ENCODE measurements around the gene CELA3A.
"Not testable (repeated sequence)": the region's sequence is repeated elsewhere in the genome, so short reads cannot be mapped to it uniquely, and the experiment has no call there.

Gene CELA3A

GRCh38 chr1:21982122-21982521 is 19.3 kb upstream of the CELA3A start:
- DNase-seq = not testable (repeated sequence)

DNA sequence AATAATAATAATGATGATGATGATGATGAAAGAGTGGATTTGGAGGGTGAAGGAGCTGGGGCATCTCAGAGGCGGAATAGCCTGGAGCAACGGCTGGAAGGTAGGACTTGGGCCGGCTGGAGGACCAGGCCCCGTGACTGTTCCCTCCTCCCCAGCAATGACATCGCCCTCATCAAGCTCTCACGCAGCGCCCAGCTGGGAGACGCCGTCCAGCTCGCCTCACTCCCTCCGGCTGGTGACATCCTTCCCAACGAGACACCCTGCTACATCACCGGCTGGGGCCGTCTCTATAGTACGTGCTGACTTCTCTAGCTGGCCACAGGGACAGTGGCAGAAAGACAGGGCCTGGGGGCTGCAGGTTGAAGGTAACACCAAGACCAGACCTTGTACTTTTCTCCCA is 17.9 kb upstream of the CELA3A start:
- not testable (repeated sequence) for DNase-seq

DNA sequence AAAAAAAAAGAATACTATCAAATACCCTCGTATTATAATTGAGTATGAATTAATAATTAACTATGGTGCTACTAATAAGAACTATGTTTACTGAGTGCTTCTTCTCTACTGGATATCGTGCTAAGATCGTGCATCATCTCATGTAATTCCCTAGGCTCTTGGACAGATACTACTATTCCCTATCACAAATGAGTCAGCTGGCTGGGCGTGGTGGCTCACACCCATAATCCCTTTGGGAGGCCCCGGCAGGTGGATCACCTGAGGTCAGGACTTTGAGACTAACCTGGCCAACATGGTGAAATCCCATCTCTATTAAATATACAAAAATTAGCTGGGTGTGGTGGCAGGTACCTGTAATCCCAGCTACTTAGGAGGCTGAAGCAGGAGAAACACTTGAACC is 15.6 kb upstream of the CELA3A start:
- DNase-seq = not testable (repeated sequence)

- DNase-seq = not testable (repeated sequence)
These were observed 15.1 kb upstream of the CELA3A start for GRCh38 chr1:21986386-21986785.

- DNase-seq = not testable (repeated sequence)
These were observed 11.6 kb upstream of the CELA3A start for GRCh38 chr1:21989672-21990393.

GRCh38 chr1:21992186-21992585 is 9.3 kb upstream of the CELA3A start:
- DNase-seq = not testable (repeated sequence)

GRCh38 chr1:21994716-21995115 is 6.7 kb upstream of the CELA3A start:
- not testable (repeated sequence) for DNase-seq

DNA sequence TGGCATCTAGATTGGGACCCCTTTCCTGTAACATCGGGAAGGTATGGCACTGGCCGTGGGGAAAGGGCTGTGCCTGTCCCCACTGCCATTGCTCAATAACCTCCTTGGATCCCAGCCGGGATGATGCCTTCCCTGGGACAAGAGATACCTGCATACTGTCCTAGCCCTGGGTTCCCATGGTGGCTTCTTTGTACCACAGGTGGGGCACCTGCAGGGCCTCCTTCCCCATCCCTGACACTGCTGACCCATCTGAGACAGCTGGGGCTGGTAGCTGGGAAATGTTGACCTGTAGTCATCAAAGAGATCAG is 4.8 kb upstream of the CELA3A start:
- not testable (repeated sequence) for DNase-seq

DNA sequence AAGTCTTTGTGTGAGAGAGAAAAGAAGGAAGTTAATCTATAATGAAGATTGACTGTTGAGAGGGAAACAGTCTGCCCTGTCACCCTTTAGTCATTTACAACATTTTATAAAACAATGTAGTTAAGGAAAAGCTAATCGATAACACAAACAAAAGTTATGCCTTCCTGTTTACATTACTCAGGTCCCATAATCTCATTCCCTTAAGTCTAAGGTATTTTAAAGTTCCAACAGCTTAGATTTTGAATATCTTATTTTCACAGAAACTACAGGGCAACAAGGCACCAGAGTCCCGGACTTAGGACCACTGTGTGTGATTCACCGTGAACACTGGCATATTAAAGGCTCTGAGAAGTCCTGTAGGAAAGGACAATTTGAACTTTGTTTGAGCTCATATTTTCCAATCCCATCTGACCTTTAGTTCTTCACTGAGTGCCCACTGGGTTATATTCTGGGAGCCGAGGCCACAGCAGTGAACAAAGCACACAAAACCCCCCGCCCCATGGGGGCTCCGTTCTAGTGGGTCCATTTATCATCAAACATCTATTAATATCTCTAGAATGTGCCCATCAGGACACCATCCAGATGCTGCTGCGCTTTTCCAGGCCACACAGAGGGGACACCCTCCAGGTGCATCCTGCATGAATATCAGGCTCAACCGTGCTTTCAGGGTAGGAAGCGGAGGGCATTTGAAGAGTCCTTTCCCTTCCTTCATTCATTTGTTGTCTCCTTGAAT is 3.4 kb upstream of the CELA3A start:
- DNase-seq = not testable (repeated sequence)

DNA sequence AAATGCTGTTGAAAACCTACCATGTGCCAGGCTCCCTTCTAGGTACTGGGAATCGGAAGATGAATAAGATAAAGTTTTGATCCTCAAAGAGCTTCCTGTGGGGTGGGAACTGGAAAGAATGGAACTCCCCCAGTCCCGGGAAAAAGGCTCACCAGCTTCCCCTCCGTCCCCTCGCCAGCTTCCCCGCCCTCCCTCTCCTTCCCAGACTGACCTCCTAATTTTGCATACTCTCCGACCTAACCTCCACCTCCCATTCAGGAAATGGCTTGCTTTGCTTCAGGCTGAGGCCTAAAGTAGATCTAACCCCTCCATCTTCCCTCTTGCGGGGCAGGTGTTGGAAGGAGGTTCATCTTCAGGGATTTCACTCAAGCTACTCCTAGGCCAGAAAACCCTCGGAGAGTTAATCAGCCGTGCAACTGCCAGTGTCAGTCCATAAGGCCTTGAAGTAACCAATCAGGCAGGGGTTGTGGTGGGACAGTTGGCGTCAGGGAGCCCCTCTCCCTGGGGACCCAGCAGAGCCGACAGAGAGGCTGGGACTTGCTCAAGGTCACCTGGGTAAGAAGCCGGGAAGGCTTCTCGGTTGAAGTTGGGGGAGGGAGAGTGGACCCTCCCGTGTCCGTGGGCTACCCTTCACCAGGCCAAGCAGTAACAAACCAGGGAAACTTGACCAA is 2.7 kb upstream of the CELA3A start:
- DNase-seq = not testable (repeated sequence)

DNA sequence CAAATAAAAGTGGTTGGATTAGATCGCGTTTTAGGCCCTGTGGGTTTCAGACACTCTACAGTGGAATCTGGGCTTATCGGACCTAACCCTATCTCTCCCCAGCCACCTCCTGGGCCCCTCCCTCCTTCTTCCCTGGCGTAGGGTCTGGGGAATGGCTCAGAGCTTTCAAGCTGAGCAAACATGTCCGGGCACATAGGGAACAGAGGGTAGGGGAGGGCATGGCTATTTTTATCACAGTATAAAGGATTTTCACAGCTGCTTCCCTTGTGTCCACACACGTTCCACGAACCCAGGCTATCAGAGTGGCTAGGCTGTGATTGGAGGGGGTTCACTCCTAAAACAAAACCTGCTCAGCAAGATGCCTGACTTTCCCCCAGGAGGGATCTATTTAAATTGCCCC is 1.8 kb upstream of the CELA3A start:
- not testable (repeated sequence) for DNase-seq

DNA sequence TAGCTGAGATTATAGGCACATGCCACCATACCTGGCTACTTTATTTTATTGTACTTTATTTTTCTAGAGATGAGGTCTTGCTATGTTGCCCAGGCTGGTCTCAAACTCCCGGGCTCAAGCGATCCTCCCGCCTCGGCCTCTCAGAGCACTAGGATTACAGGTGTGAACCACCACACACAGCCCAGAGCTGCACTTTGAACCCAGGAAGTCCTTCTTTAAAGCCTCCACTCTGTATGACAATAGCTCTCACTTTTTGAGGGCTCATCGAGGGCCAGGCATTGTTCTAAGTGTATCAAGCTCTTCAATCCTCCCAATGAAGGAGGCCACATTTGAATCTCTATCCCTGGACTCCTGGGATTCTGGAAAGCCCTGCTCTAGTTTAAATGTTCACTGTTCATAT is 1.0 kb downstream of the CELA3A start:
- not testable (repeated sequence) for DNase-seq

GRCh38 chr1:22002875-22003274 is 1.4 kb downstream of the CELA3A start:
- not testable (repeated sequence) for DNase-seq

DNA sequence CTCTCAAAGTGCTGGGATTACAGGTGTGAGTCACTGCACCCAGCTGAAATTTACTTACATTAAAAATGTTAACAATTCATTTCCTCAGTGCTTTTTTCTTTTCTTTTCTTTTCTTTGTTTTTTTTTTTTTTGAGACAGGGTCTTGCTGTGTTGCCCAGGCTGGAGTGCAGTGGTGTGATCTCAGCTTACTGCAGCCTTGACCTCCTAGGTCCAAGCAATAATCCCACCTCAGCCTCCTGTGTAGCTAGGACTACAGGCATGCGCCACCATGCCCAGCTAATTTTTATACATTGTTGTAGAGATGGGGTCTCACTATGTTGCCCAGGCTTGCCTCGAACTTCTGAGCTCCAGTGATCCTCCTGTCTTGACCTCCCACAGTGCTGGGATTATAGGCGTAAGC is 2.5 kb downstream of the CELA3A start:
- DNase-seq = not testable (repeated sequence)

- not testable (repeated sequence) for DNase-seq
These were observed 4.0 kb downstream of the CELA3A start for GRCh38 chr1:22005261-22006149.

GRCh38 chr1:22006736-22007135 is 5.3 kb downstream of the CELA3A start:
- not testable (repeated sequence) for DNase-seq

GRCh38 chr1:22007262-22007661 is 5.8 kb downstream of the CELA3A start:
- DNase-seq = not testable (repeated sequence)

DNA sequence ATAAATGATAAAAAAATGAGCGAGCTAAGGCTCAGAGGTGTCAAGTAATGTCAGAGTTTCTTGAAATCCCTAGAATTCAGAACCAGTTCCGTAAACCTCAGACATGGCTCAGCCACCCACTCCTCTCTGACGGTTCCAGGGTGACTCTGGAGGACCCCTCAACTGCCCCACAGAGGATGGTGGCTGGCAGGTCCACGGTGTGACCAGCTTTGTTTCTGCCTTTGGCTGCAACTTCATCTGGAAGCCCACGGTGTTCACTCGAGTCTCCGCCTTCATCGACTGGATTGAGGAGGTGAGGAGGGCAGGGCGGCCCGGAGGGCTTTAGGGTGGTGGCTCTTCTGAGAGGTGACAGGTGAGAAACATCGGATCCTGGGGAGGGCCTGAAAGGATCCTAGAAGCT is 8.1 kb downstream of the CELA3A start:
- not testable (repeated sequence) for DNase-seq

GRCh38 chr1:22012752-22013151 is 11.3 kb downstream of the CELA3A start:
- not testable (repeated sequence) for DNase-seq

DNA sequence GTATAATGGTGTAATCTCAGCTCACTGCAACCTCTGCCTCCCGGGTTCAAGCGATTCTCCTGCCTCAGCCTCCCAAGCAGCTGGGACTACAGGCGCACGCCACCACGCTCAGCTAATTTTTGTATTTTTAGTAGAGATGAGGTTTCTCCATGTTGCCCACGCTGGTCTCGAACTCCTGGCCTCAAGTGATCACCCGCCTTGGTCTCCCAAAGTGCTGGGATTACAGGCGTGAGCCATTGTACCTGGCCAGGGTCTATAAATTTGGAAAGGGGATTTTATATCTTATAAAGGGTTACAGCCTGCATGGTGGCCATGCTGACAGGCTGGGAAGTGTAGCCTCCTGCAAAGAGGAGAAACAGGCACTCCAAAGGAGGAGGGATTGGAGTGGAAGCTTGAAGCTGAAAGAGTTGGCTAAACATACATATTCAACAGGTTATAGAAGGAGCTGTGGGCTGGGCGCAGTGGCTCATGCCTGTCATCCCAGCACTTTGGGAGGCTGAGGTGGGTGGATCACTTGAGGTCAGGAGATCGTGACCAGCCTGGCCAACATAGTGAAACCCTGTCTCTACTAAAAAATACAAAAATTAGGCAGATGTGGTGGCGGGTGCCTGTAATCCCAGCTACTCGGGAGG is 13.2 kb downstream of the CELA3A start:
- not testable (repeated sequence) for DNase-seq

DNA sequence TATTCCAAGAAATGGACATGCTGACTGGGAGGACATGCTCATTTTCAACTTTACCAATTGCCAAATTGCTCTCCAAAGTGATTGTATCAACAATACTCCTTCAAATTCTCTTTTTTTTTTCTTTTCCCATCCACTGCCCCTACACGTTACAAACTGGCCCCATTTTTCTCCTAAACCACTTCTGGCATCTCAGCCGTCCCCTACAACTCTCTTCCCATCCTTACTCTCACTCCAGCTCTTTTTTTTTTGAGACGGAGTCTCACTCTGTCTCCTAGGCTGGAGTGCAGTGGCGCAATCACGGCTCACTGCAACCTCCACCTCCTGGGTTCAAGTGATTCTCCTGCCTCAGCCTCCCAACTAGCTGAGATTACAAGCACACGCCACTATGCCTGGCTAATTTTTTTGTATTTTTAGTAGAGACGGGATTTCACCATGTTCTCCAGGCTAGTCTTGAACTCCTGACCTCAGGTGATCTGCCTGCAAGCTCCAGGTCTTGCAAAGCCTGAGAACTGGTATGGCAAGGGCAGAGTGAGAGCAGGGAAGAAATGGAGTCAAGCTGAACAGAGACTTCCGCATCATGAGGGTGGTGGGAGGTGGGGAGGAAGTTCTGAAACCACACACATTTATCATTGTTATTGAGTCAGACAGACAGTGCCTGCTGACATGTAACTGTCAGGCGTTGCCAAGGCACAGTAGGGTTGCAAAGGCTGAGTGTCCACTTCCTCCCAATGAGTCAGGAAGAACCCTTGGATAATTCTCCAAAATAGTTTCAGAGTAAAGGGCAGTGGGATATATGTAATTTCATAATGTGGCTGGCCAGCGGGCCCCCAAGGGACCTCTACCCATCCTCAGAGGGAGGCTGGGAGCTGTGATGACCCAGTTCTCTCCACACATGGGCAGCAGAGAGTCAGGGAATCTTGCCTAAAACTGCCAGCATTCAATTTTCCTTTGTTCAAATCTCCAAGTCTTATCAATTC is 17.4 kb downstream of the CELA3A start:
- no peak for DNase-seq
